ENCODE data around the gene ATP2C2.

The ATP2C2 gene

DNA sequence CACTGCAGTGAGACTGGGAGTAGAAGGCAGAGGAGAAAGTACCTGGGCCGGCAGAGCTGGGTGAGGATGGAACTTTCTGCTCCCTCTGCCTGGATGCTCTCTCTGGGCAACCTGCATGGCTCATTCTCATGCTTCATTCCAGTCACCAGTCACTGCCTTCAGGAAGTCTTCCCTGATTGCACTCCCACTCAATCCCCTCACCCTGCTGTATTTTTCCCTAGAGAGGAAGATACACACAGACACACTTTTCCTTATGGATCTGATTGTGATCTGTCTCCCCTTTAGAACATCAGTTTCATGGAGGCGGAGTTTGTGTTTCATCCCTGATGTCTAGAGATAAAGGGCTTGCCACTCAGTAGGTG is 91.2 kb downstream of the ATP2C2 start:
- Histone ChIP-seq H3K4me1 (ENCODE audit: control insufficient read depth, insufficient read depth, low read length) (peaks cover 6% of the 10 kb centered on the region), H3K9me3 (ENCODE audit: control insufficient read depth, low read length) (no peaks in the 10 kb centered on the region), H3K4me3 (ENCODE audit: low read length) (no peak overlapping the region), H3K27me3 (ENCODE audit: control insufficient read depth, insufficient read depth, low read length) (no peaks in the 10 kb centered on the region), H3K9ac (ENCODE audit: low read length) (no peak overlapping the region), H3K36me3 (ENCODE audit: control insufficient read depth, insufficient read depth, low read length) (no peaks in the 10 kb centered on the region)

DNA sequence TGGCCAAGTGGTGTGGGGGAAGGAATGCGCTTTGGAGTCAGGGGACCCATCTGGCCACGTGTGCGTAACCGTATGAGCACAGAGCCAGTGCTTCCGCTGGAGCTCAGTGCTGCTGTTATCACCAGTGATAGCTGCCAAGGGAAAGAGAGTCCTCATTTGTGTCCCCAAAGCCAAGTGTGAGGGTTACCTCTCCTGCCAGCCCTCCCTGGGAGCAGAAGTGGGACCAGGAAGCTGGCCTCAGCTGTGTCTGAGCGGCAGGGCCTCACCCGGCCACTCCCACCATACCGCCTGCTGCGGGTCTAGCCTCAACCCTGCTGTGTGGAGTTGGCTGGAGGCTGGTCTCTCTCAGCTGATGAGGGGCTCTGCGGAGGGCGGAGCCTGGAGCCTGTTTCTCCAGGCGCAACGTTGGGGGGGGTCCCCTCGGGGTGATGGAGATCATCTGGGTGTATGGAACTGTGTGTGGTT is 91.6 kb downstream of the ATP2C2 start:
- Histone ChIP-seq H3K4me1 (ENCODE audit: control insufficient read depth, insufficient read depth, low read length) (peaks cover 6% of the 10 kb centered on the region), H3K36me3 (ENCODE audit: control insufficient read depth, insufficient read depth, low read length) (no peaks in the 10 kb centered on the region), H3K4me3 (ENCODE audit: low read length) (no peak overlapping the region), H3K9me3 (ENCODE audit: control insufficient read depth, low read length) (no peaks in the 10 kb centered on the region), H3K27me3 (ENCODE audit: control insufficient read depth, insufficient read depth, low read length) (no peaks in the 10 kb centered on the region), H3K9ac (ENCODE audit: low read length) (no peak overlapping the region)

DNA sequence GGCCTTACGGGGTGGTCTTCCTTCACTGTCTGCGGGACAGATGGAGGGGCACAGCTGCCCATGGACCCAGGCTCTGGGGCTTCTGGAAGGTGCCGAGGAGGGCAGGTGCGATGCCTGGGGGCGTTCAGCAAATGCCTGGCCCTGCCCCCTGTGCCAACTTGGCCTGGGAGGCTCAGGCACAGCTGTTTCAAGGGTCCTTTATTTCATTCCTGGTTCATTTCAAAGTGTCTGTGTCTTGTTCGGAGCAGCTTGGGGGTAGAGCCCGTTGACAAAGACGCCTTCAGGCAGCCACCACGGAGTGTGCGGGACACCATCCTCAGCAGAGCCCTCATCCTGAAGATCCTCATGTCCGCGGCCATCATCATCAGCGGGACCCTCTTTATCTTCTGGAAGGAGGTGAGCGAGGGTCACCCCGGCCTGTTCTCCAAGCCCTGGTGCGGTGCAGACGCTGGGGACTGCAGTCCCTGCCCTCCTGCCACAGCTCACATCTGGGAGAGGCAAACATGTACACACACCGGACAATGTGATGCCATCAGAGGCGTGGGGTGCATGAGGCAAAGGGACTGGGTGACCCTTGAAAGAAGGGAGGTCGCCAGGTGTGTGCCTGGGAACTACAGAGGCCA is 92.2 kb downstream of the ATP2C2 start:
- Histone ChIP-seq H3K9me3 (ENCODE audit: control insufficient read depth, low read length) (no peaks in the 10 kb centered on the region), H3K27me3 (ENCODE audit: control insufficient read depth, insufficient read depth, low read length) (no peaks in the 10 kb centered on the region), H3K9ac (ENCODE audit: low read length) (no peak overlapping the region), H3K36me3 (ENCODE audit: control insufficient read depth, insufficient read depth, low read length) (no peaks in the 10 kb centered on the region), H3K4me3 (ENCODE audit: low read length) (no peak overlapping the region), H3K4me1 (ENCODE audit: control insufficient read depth, insufficient read depth, low read length) (peaks cover 6% of the 10 kb centered on the region)

DNA sequence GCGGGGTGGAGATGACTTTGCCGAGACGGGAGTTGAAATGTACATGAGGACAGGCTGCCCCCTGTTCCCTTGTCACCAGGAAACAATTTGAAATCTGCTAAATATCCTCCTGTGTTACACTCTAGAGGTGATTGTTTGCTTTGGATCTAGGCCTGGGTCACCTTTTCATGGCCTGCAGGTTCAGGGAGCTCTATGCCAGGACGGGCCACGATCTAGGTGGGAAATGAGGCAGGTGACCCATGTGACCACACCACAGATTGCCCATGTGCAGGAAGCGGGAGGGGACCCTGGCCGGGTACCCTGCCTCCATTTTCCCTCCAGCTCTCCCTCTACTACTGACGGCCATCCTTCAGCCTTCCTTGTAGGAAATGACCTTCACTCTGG is 92.7 kb downstream of the ATP2C2 start:
- Histone ChIP-seq H3K9ac (ENCODE audit: low read length) (no peak overlapping the region), H3K36me3 (ENCODE audit: control insufficient read depth, insufficient read depth, low read length) (no peaks in the 10 kb centered on the region), H3K9me3 (ENCODE audit: control insufficient read depth, low read length) (no peaks in the 10 kb centered on the region), H3K27me3 (ENCODE audit: control insufficient read depth, insufficient read depth, low read length) (no peaks in the 10 kb centered on the region), H3K4me1 (ENCODE audit: control insufficient read depth, insufficient read depth, low read length) (peaks cover 6% of the 10 kb centered on the region), H3K4me3 (ENCODE audit: low read length) (no peak overlapping the region)

DNA sequence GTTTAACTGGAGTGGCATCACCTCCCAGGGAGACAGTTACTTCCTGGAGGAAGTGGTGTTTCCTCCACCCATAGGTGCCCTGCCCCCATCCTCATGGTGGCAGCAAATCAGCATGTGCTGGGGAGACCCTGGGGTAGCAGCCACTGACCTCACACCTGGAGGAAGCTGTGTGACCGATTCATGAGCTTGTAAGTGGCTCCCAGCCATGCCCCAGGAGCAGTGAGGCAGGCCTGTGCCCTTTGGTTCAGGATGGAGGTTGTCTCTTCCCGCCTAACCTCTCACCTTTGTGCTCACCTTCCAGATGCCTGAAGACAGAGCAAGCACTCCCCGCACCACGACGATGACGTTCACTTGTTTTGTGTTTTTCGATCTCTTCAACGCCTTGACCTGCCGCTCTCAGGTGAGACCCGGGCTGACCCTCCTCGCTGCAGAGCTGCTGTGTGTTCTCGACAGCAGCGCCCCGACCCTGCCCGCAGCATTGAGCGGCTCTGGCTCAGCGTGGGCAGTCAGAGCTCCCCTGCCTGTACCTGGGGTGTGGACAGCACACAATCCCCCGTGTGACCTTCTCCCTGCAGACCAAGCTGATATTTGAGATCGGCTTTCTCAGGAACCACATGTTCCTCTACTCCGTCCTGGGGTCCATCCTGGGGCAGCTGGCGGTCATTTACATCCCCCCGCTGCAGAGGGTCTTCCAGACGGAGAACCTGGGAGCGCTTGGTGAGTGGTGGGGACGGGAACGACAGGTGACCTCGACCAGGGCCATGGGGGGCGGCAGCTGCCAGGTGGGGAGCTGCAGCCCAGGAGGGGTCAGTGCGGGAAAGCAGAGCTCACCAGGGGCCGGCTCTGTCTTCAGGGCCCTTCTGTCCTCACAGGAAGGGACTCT is 93.3 kb downstream of the ATP2C2 start:
- no peak overlapping the region for H3K9ac ChIP-seq (ENCODE audit: low read length)
- no peaks in the 10 kb centered on the region for H3K27me3 ChIP-seq (ENCODE audit: control insufficient read depth, insufficient read depth, low read length)
- peaks cover 6% of the 10 kb centered on the region for H3K4me1 ChIP-seq (ENCODE audit: control insufficient read depth, insufficient read depth, low read length)
- H3K9me3 ChIP-seq (ENCODE audit: control insufficient read depth, low read length): no peaks in the 10 kb centered on the region
- no peak overlapping the region for H3K4me3 ChIP-seq (ENCODE audit: low read length)
- H3K36me3 ChIP-seq (ENCODE audit: control insufficient read depth, insufficient read depth, low read length): no peaks in the 10 kb centered on the region

DNA sequence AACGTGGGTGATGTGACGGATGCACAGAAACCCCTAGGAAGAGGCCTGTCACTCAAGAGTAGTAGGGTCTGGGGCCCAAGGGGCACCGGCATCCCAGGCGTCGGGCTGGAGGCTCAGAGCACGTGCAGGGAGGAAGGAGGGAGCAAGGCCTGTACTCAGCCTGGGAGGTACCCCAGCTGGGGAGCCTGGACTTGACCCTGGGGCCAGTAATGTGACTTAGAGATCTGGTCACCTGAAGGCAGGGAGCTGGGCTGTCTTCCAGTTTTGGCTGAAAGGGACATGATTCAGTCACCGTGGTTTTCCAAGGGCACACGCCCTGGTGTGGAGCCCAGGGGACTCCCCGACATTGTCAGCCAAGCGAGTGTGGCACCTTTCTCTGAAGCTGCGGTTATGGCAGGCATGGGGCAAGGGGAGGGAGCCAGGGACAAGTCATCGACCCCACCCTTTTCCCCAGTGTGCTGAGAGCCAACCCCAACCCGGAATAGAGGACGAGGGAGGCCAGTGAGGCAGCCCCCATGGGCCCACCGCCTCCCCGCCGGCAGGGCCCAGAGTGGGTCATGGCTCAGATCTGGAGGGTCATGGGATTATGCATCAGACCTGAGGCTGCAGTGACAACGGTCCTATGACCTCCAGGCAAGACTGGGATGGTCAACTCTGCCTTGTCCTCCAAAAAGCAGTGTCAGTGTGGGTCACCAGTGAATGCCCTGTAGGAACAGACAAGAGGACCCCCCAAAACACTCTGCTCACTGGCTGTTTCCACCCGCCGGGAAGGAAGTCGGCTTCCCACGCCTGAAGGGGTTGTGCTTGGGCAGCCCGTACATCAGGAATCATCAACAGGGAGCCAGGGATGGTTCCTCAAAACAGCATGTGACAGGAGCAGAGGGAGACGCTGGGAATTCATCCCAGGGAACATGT is 94.2 kb downstream of the ATP2C2 start:
- Histone ChIP-seq H3K4me3 (ENCODE audit: low read length) (no peak overlapping the region), H3K4me1 (ENCODE audit: control insufficient read depth, insufficient read depth, low read length) (peaks cover 6% of the 10 kb centered on the region), H3K9ac (ENCODE audit: low read length) (no peak overlapping the region), H3K36me3 (ENCODE audit: control insufficient read depth, insufficient read depth, low read length) (no peaks in the 10 kb centered on the region), H3K27me3 (ENCODE audit: control insufficient read depth, insufficient read depth, low read length) (no peaks in the 10 kb centered on the region), H3K9me3 (ENCODE audit: control insufficient read depth, low read length) (no peaks in the 10 kb centered on the region)

DNA sequence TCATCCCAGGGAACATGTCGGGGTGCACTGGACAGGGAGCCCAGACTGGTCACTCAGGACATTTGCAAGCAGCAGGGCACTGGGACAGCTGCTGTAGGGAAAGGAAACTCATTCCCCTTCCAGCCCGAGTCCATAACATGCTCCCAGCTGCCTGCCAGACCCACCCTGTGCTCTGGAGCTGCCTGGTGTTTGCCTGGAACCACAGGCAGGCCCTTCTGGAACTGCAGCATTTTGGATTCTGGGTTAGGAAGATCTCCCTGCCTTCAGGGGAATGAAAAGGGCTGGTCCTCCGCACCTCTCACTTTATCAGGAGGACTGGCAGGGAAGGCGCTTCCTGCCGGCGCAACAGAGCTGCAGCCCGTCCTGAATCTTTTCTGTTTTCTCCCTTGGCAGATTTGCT is 94.9 kb downstream of the ATP2C2 start:
- Histone ChIP-seq H3K27me3 (ENCODE audit: control insufficient read depth, insufficient read depth, low read length) (no peaks in the 10 kb centered on the region), H3K4me3 (ENCODE audit: low read length) (no peak overlapping the region), H3K9ac (ENCODE audit: low read length) (no peak overlapping the region), H3K36me3 (ENCODE audit: control insufficient read depth, insufficient read depth, low read length) (no peaks in the 10 kb centered on the region), H3K9me3 (ENCODE audit: control insufficient read depth, low read length) (no peaks in the 10 kb centered on the region), H3K4me1 (ENCODE audit: control insufficient read depth, insufficient read depth, low read length) (peaks cover 6% of the 10 kb centered on the region)

DNA sequence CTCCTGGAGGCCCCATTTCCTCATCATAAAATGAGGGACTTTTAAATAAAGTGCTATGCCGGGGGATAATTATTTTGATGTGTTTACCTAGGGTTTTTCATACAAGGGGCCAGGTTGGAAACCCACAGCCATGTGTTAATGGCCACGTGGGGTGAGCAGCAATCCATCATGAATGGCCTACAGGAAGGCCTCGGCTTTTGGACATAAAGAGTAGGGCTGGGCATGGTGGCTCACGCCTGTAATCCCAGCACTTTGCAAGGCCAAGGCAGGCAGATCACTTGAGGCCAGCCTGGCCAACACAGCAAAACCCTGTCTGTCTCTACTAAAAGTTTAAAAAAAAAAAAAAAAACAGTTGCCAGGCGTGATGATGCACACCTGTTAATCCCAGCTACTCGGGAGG is 95.8 kb downstream of the ATP2C2 start:
- no peak overlapping the region for H3K9ac ChIP-seq (ENCODE audit: low read length)
- no peaks in the 10 kb centered on the region for H3K27me3 ChIP-seq (ENCODE audit: control insufficient read depth, insufficient read depth, low read length)
- peaks cover 6% of the 10 kb centered on the region for H3K4me1 ChIP-seq (ENCODE audit: control insufficient read depth, insufficient read depth, low read length)
- no peak overlapping the region for H3K4me3 ChIP-seq (ENCODE audit: low read length)
- H3K9me3 ChIP-seq (ENCODE audit: control insufficient read depth, low read length): no peaks in the 10 kb centered on the region
- no peaks in the 10 kb centered on the region for H3K36me3 ChIP-seq (ENCODE audit: control insufficient read depth, insufficient read depth, low read length)

DNA sequence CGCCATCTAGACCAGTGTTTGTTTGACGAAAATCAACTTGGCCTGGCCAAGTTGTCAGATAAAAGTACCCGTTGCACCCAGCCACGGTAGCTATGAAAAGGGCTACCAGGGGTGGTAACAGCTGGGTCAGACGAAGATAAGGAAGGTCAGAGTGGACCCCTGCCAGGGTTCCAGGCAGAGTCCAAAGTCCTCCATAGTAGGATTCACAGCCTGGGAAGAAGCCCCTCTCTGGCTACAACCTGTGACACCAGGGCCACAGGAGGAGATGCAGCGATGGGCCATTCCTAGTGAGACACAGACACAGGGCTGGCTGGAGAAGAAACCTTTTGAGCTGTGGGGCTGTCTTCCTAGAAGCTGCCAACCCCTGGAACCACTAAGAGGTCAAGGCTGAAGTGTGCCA is 96.8 kb downstream of the ATP2C2 start:
- peaks cover 6% of the 10 kb centered on the region for H3K4me1 ChIP-seq (ENCODE audit: control insufficient read depth, insufficient read depth, low read length)
- no peak overlapping the region for H3K9ac ChIP-seq (ENCODE audit: low read length)
- H3K27me3 ChIP-seq (ENCODE audit: control insufficient read depth, insufficient read depth, low read length): no peaks in the 10 kb centered on the region
- H3K9me3 ChIP-seq (ENCODE audit: control insufficient read depth, low read length): no peaks in the 10 kb centered on the region
- no peak overlapping the region for H3K4me3 ChIP-seq (ENCODE audit: low read length)
- H3K36me3 ChIP-seq (ENCODE audit: control insufficient read depth, insufficient read depth, low read length): no peaks in the 10 kb centered on the region

DNA sequence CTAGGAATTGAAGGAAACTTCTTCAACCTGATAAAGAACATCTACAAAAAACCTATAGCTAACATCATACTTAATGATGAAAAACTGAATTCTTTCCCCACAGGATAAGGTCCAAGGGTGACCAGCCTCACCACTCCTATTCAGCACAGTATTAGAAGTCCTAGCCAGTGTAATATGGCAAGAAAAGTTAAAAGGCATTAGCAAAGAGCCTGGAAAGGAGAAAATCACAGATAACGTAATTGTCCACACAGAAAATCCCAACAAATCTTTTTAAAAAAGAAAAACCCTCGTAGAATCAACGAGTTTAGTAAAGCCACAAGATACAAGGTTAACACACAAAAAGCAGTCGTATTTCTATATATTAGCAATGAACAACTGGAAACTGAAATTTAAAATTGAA is 98.4 kb downstream of the ATP2C2 start:
- H3K27me3 ChIP-seq (ENCODE audit: control insufficient read depth, insufficient read depth, low read length): no peaks in the 10 kb centered on the region
- H3K36me3 ChIP-seq (ENCODE audit: control insufficient read depth, insufficient read depth, low read length): no peaks in the 10 kb centered on the region
- H3K9me3 ChIP-seq (ENCODE audit: control insufficient read depth, low read length): no peaks in the 10 kb centered on the region
- no peak overlapping the region for H3K4me3 ChIP-seq (ENCODE audit: low read length)
- no peaks in the 10 kb centered on the region for H3K4me1 ChIP-seq (ENCODE audit: control insufficient read depth, insufficient read depth, low read length)
- H3K9ac ChIP-seq (ENCODE audit: low read length): no peak overlapping the region

DNA sequence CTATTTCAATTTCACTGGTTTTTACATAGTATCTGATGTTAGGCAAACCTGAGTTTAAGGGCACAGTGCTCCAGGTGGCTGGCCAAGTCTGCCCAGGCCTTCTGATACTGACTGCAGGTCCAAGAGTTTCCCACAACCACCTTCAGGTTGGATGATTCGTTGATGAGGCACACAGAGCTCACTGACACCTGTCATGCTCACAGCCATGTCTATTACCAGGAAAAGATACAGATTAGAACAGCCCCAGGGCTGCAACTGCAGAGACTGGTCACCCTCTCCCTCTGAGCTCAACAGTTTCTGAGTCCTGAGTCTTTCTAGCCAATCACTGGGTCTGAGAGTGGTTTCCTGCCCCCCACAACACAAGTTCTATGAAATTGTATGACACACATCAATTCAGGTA is 98.9 kb downstream of the ATP2C2 start:
- Histone ChIP-seq H3K9ac (ENCODE audit: low read length) (no peak overlapping the region), H3K4me3 (ENCODE audit: low read length) (no peak overlapping the region), H3K36me3 (ENCODE audit: control insufficient read depth, insufficient read depth, low read length) (no peaks in the 10 kb centered on the region), H3K9me3 (ENCODE audit: control insufficient read depth, low read length) (no peaks in the 10 kb centered on the region), H3K4me1 (ENCODE audit: control insufficient read depth, insufficient read depth, low read length) (no peaks in the 10 kb centered on the region), H3K27me3 (ENCODE audit: control insufficient read depth, insufficient read depth, low read length) (no peaks in the 10 kb centered on the region)

DNA sequence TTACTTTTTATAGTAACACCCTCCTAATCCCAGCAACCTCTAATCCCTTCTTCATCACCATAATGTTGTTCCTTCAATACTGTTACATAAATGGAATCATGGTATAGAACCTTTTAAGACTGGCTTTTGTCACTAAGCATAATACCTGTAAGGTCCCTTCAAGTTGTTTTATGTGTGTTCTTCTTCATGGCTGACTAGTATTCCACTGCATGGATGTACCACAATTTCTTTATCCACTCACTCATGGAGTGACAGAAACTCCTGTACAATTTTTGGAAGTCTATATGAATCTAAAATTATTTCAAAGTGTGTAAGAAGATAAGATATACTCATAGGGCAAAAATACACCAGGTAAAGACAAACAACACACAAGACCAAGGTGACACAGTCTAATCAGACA is 99.4 kb downstream of the ATP2C2 start:
- H3K4me1 ChIP-seq (ENCODE audit: control insufficient read depth, insufficient read depth, low read length): no peaks in the 10 kb centered on the region

More for the DNA sequence above, 99.4 kb downstream of the ATP2C2 start:
- no peaks in the 10 kb centered on the region for H3K27me3 ChIP-seq (ENCODE audit: control insufficient read depth, insufficient read depth, low read length)
- H3K4me3 ChIP-seq (ENCODE audit: low read length): no peak overlapping the region
- no peaks in the 10 kb centered on the region for H3K36me3 ChIP-seq (ENCODE audit: control insufficient read depth, insufficient read depth, low read length)
- no peaks in the 10 kb centered on the region for H3K9me3 ChIP-seq (ENCODE audit: control insufficient read depth, low read length)
- no peak overlapping the region for H3K9ac ChIP-seq (ENCODE audit: low read length)

Measured in mucosa of stomach (tissue), 1 donor.